GM12891 (cell line): ENCODE measurements around the gene NCS1.

ENCODE experiments used
- POLR2A ChIP-seq: IDR thresholded peaks from 2 replicates; pipeline ENCODE4 v1.6.1; 2011; ENCODE audit warnings: low read depth, low read length, control low read depth
- POLR2AphosphoS5 ChIP-seq: IDR thresholded peaks from 2 replicates; pipeline ENCODE4 v1.6.1; 2011; ENCODE audit warnings: low read depth, low read length, control low read depth
- POU2F2 ChIP-seq: IDR thresholded peaks from 2 replicates; pipeline ENCODE4 v1.6.1; 2011; ENCODE audit warnings: low read depth, mild to moderate bottlenecking, control low read depth, low read length, moderate library complexity
- SPI1 ChIP-seq: IDR thresholded peaks from 2 replicates; pipeline ENCODE4 v1.6.1; 2011; ENCODE audit warnings: low read depth, low read length, control low read depth
- TAF1 ChIP-seq: IDR thresholded peaks from 2 replicates; pipeline ENCODE4 v1.6.1; 2011; ENCODE audit warnings: low read depth, low read length, control low read depth

- TF ChIP-seq POLR2AphosphoS5, result no peak
- TF ChIP-seq POLR2A, result no peak
- TF ChIP-seq TAF1, result no peak
- no peak for TF ChIP-seq SPI1
- TF ChIP-seq POU2F2, result no peak
These were observed 16.8 kb downstream of the NCS1 start for GRCh38 chr9:130188860-130189481.
